ENCODE data around the gene PTPRM.

PTPRM gene

GRCh38 chr18:8348051-8348720 is 781.1 kb downstream of the PTPRM start:
- DNase-seq (ENCODE audit: low read depth in 2 of 2): no peak
- H3K4me3 ChIP-seq (replicated peaks in 1 of 2; ENCODE audit: low read depth in 2 of 2, low read length in 2 of 2): no peak overlapping the region
- no peak for TF ChIP-seq CTCF (IDR thresholded peaks at IDR 0.05; ENCODE audit: low read depth, low read length)

GRCh38 chr18:8349608-8350323 is 782.6 kb downstream of the PTPRM start:
- no peak for TF ChIP-seq CTCF (IDR thresholded peaks at IDR 0.05; ENCODE audit: low read depth, low read length)
- no peak for DNase-seq (ENCODE audit: low read depth in 2 of 2)
- no peak overlapping the region for H3K4me3 ChIP-seq (replicated peaks in 1 of 2; ENCODE audit: low read depth in 2 of 2, low read length in 2 of 2)

GRCh38 chr18:8350628-8351027 is 783.5 kb downstream of the PTPRM start:
- H3K4me3 ChIP-seq (replicated peaks in 1 of 2; ENCODE audit: low read depth in 2 of 2, low read length in 2 of 2): no peak overlapping the region
- TF ChIP-seq CTCF (IDR thresholded peaks at IDR 0.05; ENCODE audit: low read depth, low read length): no peak
- DNase-seq (ENCODE audit: low read depth in 2 of 2): no peak

GRCh38 chr18:8351161-8351560 is 784.0 kb downstream of the PTPRM start:
- TF ChIP-seq CTCF (IDR thresholded peaks at IDR 0.05; ENCODE audit: low read depth, low read length): no peak
- DNase-seq (ENCODE audit: low read depth in 2 of 2): peak in 1 of 2 donors; percentile 14
- no peak overlapping the region for H3K4me3 ChIP-seq (replicated peaks in 1 of 2; ENCODE audit: low read depth in 2 of 2, low read length in 2 of 2)

GRCh38 chr18:8354304-8354703 is 787.2 kb downstream of the PTPRM start:
- no peak overlapping the region for H3K4me3 ChIP-seq (replicated peaks in 1 of 2; ENCODE audit: low read depth in 2 of 2, low read length in 2 of 2)
- DNase-seq (ENCODE audit: low read depth in 2 of 2): no peak
- TF ChIP-seq CTCF (IDR thresholded peaks at IDR 0.05; ENCODE audit: low read depth, low read length): no peak

GRCh38 chr18:8356001-8356400 is 788.9 kb downstream of the PTPRM start:
- TF ChIP-seq CTCF (IDR thresholded peaks at IDR 0.05; ENCODE audit: low read depth, low read length): no peak
- no peak for DNase-seq (ENCODE audit: low read depth in 2 of 2)
- no peak overlapping the region for H3K4me3 ChIP-seq (replicated peaks in 1 of 2; ENCODE audit: low read depth in 2 of 2, low read length in 2 of 2)
